ENCODE data around the gene TMEM33.

Gene TMEM33

GRCh38 chr4:41994461-41994985, 59.3 kb downstream of the TMEM33 start:
- no peak for DNase-seq (ENCODE audit: low read depth, low spot score)

GRCh38 chr4:41998019-41998418, 62.8 kb downstream of the TMEM33 start:
- no peak for DNase-seq (ENCODE audit: low read depth, low spot score)

DNA sequence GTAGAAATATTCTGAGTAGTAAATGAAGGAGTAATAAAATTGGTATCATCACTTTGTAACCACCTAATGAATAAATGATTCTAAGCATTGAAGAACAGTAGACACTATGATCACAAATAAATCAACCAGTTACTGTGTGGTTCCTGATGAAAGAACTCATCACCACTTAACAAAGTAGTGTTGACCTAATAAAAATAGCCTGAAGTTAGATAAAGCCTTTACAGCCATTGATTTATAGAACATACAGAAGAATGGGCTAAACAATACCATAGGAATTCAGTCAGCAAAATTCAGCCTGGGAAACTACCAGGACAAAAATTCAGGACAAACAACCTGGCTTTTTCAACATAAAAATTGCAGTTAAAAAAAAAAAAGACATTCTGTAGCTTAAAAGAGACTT, 64.1 kb downstream of the TMEM33 start:
- DNase-seq (ENCODE audit: low read depth, low spot score): no peak

DNA sequence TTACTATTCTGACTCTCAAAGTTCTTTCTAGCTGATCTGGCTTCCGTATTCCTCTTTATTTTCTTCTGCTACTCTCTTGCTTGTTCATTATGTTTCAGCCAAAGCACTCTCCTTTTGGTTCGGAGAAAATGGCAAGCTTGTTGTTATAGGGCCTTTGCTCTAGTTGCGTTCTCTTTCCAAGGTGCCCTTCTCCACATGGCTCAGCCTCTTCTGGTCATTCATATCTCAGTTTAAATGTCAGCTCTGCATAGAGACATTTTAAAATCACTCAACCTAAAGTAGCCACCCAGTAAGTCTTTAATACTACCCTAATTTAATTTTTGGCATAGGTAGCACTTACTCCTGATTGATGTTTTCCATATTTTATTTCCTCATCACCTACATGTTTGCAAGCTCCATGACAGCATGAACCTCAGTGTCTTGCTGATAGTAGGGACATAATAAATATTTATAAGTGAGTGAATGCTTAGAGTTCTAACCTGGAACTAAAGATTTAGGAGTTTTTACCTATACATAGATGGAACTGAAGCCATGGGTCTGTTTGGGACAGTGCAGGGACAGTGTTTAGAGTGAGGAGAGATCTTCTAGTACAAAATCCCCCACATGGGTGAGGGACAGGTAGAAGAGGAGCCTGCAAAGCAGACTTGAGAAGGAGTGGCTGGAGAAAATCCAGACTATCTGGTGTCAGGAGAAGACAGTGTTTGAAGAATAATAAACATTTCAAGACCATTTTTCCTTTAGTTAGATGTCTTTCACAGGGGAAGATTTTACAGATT, 73.0 kb downstream of the TMEM33 start:
- DNase-seq (ENCODE audit: low read depth, low spot score): no peak
